Measurements from ENCODE around the gene RAD50.

RAD50 gene

DNA sequence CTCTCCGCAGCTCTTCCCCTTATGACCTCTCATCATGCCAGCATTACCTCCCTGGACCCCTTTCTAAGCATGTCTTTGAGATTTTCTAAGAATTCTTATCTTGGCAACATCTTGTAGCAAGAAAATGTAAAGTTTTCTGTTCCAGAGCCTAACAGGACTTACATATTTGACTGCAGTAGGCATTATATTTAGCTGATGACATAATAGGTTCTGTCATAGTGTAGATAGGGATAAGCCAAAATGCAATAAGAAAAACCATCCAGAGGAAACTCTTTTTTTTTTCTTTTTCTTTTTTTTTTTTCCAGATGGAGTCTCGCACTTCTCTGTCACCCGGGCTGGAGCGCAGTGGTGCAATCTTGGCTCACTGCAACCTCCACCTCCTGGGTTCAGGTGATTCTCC lies 80.5 kb downstream of the RAD50 start:
- no peak for DNase-seq

DNA sequence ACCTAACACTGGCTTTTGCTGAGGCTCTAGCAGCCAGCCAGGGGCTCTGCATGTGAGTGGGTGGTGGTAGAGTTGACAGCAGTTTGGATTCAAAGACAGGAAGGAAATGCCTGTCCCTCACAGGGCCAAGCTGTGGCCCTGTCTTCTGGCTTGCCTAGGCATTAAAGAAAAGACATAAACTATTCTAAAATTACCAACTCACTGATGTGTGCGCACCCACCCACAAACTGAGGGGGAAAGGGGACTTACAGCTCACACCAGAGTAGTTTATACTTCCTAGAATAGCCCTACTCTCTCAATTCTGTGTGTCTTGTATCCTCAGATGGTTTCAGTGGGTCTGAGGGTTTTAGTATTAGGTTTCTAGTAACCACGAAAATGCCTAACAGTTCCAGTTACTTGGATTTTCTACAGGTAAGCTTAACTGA lies 82.9 kb downstream of the RAD50 start:
- DNase-seq = no peak

DNA sequence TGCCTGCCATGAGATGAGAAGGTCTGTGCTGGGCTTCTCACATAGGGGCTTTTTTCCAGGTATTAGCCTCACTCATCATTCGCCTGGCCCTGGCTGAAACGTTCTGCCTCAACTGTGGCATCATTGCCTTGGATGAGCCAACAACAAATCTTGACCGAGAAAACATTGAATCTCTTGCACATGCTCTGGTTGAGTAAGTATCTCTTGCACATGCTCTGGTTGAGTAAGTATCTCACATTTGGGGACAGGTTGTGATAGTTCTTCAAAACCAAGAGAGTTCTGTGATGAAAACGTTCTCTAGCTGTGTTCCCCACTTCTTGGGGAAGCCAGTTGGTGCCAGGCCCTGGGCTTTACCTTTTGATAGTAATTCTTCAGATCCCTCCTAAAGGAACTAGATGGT lies 83.8 kb downstream of the RAD50 start:
- no peak for DNase-seq

DNA sequence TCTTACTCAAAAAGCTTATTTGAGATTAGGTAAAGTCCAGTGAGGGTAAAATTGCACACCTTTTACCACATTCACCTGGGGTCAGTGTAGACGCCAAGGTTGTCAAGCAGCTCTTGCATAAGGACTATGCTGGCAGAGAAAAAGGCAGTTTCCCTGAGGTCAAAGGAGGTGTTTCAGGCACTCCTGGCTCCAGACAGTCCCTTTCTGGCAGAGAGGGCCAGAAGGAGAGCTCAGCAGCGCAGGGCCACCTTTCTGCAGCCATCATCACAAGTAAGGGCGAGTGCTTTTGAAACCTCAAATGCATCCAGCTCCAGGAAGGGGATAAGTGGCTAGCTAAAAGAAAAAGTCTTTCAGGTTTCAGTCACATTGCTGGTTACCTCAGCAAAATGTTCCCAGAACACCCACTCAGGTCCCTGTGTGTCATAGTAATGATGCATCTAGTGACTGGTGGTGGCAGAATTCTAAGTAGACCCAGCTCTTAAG lies 84.5 kb downstream of the RAD50 start:
- no peak for DNase-seq

GRCh38 chr5:132641841-132642240 lies 85.1 kb downstream of the RAD50 start:
- DNase-seq = no peak

DNA sequence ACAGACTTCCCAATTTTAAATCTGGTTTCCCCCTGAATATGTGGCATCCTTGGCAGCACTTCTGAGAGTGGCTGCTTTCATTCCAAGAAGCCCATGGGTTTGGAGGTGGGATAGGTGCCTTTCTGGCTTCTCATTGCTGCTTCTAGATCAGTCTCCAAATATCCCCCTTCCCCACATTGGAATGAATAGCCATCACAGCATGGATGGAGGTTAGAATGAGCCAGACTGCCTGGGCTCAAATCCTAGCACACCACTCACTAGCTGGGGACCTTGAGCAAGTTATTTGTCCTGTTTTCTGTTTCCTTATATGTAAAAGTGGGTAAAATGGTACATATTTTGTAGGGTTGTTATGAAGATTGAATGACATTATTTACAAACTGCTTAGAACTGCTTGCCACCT lies 87.4 kb downstream of the RAD50 start:
- no peak for DNase-seq

GRCh38 chr5:132646583-132647266 lies 89.9 kb downstream of the RAD50 start:
- no peak for DNase-seq

DNA sequence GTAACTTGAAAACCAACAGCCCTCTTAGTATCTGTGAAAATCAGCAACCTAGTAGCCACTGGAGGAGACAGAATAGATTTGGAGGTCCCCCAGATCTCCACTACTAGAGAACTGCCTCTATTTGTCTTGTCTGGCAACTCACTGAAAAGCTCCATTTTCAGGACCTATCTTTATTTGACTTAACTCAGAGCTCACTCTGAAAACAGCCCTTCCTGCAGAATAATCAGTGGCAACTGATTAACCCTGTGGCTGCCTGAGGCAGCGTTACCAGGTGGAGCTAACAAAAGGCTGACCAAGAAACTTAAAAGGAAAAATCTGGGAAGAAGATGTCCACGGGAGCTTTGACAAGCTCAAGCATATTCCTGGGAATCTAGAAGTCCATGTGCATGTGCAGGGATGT lies 90.7 kb downstream of the RAD50 start:
- no peak for DNase-seq

DNA sequence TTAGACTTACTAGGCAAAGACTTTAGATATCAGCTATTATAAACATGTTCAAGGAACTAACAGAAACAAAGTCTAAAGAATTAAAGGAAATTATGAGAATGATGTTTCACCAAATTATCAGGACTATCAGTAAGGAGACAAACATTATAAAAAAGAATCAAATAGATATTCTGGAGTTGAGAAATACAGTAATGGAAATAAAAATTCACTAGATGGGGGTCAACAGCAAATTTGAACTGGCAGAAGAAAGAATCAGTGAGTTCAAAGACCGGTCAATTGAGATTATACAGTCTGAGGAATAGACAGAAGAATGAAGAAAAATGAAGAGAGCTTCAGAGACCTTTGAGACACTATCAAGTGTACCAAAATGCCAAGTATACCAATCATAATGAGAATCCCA lies 91.6 kb downstream of the RAD50 start:
- DNase-seq = no peak

GRCh38 chr5:132651838-132652469 lies 95.2 kb downstream of the RAD50 start:
- DNase-seq = no peak

DNA sequence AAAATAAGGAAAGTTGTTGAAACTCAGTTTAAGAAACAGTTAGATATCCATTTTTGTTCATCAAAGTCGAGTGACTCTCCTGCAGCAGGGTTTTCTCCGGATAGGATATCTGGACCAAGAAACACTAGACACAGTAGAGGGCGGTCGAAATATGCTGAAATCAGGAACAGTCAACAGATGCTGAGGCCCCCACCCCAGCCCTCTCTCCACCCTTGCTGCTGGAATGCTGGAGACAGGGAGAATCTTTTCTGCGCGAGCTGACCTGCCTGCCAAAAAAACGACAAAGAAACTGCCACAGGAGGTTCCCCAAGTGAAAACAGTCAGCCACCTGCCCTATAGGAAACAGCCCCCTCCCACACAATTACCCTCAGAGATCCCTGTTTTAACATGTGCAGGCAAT lies 96.9 kb downstream of the RAD50 start:
- peak; percentile 79 for DNase-seq

GRCh38 chr5:132655821-132656773 lies 99.3 kb downstream of the RAD50 start:
- peak; percentile 80 for DNase-seq

DNA sequence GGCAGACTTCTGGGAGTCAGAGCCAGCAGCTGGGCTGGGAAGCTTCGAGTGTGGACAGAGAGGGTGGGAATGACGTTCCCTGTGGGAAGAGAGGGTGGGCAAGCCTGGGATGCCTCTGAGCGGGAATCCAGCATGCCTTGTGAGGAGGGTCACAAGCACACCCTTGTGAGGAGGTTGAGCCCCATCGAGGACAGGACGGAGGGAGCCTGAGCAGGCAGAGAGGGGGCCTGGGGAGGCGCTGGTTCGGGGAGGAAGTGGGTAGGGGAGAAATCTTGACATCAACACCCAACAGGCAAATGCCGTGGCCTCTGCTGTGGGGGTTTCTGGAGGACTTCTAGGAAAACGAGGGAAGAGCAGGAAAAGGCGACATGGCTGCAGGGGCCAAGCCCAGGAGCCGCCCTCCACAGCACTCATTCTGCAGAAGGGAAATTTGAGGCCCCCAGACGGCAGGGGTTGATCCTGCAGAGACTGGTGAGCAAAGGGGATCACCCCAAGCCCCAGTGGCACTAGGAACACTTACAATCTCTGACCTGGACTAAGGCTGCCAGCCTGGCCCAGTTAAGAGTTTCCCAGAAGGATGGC lies 100.1 kb downstream of the RAD50 start:
- DNase-seq = no peak

- DNase-seq = no peak
These were observed 101.1 kb downstream of the RAD50 start, which contains the start of gene IL13 for GRCh38 chr5:132657676-132658380. IL13 (plus strand) TSS chr5:132658173; CDS start chr5:132658187, 14 bp downstream.

DNA sequence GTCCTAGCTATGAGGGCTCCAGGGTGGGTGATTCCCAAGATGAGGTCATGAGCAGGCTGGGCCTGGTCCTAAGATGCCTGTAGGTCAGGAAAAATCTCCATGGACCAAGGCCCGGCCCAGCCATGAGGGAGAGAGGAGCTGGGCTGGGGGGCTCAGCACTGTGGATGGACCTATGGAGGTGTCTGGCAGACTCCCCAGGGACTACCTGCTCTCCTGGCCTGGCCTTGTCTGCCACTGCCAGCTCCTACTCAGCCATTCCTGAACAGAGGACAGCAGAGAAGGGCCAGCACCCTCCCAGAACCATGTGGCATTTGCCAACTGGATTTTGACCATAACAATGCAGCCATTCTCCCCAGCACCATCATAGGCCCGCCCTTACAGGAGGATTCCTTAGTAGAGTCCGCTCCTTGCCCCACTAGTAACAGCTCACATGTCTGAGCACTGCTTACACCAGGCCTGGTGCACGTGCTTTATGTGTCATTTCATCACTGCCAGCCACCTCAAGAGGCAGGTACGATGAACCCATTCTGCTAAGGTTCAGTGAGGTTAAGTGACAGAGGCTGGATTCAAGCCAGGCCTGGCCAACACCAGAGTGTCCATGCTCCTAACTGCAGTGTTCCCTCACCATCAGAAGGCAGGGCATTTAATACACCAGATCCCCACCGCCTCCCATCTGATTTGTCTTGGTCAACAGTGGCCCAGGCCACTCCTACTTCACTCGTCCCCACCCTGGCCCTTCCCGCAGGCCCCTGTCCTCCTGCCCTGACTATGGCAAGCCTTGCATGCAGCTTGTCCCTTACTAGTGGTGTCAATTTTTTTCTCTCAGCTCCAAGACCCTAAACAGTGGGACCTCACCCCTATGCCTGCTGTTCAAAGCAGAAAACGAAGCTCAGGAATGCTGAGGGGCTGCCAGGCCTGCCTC lies 101.9 kb downstream of the RAD50 start:
- DNase-seq = no peak

- no peak for DNase-seq
These were observed 103.1 kb downstream of the RAD50 start for GRCh38 chr5:132659598-132660493.

DNA sequence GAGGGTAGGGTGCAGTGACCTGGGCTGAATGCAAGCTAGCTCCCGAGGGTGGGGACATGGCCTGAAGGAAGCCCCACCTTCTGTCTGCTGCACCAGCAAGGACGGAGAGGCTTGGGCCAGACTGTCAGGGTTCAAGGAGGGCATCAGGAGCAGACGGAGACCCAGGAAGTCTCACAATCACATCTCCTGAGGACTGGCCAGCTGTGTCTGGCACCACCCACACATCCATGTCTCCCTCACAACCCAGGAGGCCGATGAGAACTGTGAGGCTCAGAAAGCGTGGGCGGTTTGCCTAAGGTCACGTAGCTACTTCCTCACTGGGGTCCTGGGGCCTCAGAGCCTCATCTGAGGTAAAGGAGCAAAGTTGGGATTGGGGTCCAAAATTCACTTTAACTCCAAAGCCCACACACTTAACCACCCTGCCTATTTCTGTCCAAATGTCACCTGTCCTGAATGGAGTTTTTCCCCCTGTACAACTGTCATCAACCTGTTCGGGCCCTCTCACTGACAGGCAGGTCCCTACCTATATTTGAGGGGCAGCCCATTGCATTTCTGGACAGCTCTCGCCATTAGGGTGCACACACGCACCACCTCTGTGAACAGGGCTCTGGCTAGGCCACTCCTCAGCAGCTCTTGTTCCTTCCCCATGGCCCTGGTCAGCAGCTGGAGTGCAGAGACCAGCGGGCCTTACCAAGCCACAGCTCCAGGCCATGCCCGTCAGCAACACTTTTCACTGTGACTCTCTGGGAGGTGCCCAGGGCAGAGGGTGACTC lies 104.6 kb downstream of the RAD50 start:
- no peak for DNase-seq

GRCh38 chr5:132662004-132662401 lies 105.2 kb downstream of the RAD50 start:
- DNase-seq = no peak
